Tibial nerve (tissue), 4 donors: ENCODE measurements around the gene MYD88. TPM values are rescaled to one million over a fixed set of nuclear protein-coding genes. Genes with fewer than 3 reads are reported as not detected.

Experiments
- DNase-seq, 2 donors: peaks; one replicate each; pipeline ENCODE4 v3.0.0-alpha.2; 2019; ENCODE audit warnings: low spot score in 2 of 2
- H3K27ac ChIP-seq, 4 donors: fragments of 200-600 bp; sonication (generic) in 3 of 4; one replicate each; pipeline ENCODE4 v1.5.1; 2017 to 2019; ENCODE audit warnings: mild to moderate bottlenecking in 1 of 4
- H3K27me3 ChIP-seq, 2 donors: fragments of 200-600 bp; sonication (generic) in 1 of 2; one replicate each; pipeline versions ENCODE4 v1.5.1 to v1.6.0; 2017 to 2019
- H3K36me3 ChIP-seq, 3 donors: fragments of 200-600 bp; sonication (generic); one replicate each; pipeline ENCODE4 v1.5.1; 2018 to 2019
- H3K4me1 ChIP-seq, 4 donors: fragments of 200-600 bp; sonication (generic) in 3 of 4; one replicate each; pipeline ENCODE4 v1.5.1; 2017 to 2019
- H3K4me3 ChIP-seq, 4 donors: fragments of 200-600 bp; sonication (generic) in 3 of 4; one replicate each; pipeline ENCODE4 v1.5.1; 2017 to 2019; ENCODE audit warnings: mild to moderate bottlenecking in 1 of 4, moderate library complexity in 1 of 4
- H3K9me3 ChIP-seq, 4 donors: fragments of 200-600 bp; sonication (generic) in 3 of 4; one replicate each; pipeline ENCODE4 v1.5.1; 2017 to 2019
- CTCF ChIP-seq, 5 experiments: fragments of 200-600 bp in 3 of 5; fragments of 450-650 bp in 2 of 5; sonication (generic) in 3 of 5; IDR thresholded peaks; one replicate each; pipeline ENCODE4 v1.5.1; 2016 to 2019; ENCODE audit warnings: antibody characterized with exemption in 5 of 5, mild to moderate bottlenecking in 3 of 5, moderate library complexity in 2 of 5
- EP300 ChIP-seq, 2 donors: sonication (generic); formaldehyde crosslinking; IDR thresholded peaks; one replicate each; pipeline ENCODE4 v1.6.1; 2017; ENCODE audit warnings: antibody characterized with exemption in 2 of 2, mild to moderate bottlenecking in 1 of 2
- POLR2A ChIP-seq, 2 donors: fragments of 450-650 bp; IDR thresholded peaks; one replicate each; pipeline ENCODE4 v1.6.1; 2017; ENCODE audit warnings: antibody characterized with exemption in 2 of 2, mild to moderate bottlenecking in 2 of 2, moderate library complexity in 2 of 2
- WGBS, 2 donors: methylation state at CpG; one replicate each; pipeline ENCODE4 v1.1.5; 2018; 5-methylcytosine and 5-hydroxymethylcytosine counted together
- total RNA-seq, 4 donors: library from RNA; depleted of rRNA; stranded (reverse); fragments of >200 nt; gene quantifications; one replicate each; pipeline ENCODE4 v1.1.0, GENCODE V29; 2016

Gene MYD88
- total RNA-seq, 4 donors from 2014 or later: 29.9 to 36.3 (median 34.3) TPM

DNA sequence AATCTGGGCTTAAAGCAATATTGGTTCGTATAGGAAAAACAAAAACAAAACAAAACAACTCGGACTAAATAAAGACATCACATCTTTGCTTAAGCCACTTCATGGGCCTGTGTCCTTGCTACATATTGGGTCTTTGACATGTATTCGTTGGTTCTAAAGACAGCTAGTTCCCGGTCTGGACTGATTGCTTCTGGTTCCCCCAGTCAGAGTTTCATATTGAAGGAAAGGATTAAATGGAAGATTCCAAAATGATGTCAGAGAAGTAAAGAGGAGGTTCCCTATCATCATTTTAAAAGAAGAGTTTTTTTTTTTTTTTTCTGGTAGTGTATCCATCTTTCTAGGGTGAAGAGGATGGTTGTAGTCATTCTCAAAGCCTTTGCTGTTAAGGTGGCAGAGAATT, 29.1 kb downstream of the MYD88 start:
- DNase-seq: no peak
- TF ChIP-seq CTCF (IDR thresholded peaks at IDR 0.05): no peak
- TF ChIP-seq POLR2A (IDR thresholded peaks at IDR 0.05): no peak
- no peak for TF ChIP-seq EP300 (IDR thresholded peaks at IDR 0.05)
- 85 to 88% methylated on average over 4 of the region's 4 CpGs for WGBS, 2 donors
- Histone ChIP-seq H3K9me3 (no peaks in the 10 kb centered on the region), H3K27me3 (no peaks in the 10 kb centered on the region), H3K4me3 (no peak overlapping the region), H3K27ac (no peak overlapping the region), H3K4me1 (peaks cover 0 to 33% (median 5%) of the 10 kb centered on the region in 4 donors), H3K36me3 (no peaks in the 10 kb centered on the region)

GRCh38 chr3:38168151-38169026, 29.9 kb downstream of the MYD88 start:
- no peak for DNase-seq
- Histone ChIP-seq H3K27me3 (no peaks in the 10 kb centered on the region), H3K27ac (peak overlapping the region in 1 of 4 donors; percentile 32), H3K9me3 (no peaks in the 10 kb centered on the region), H3K4me3 (no peak overlapping the region), H3K36me3 (no peaks in the 10 kb centered on the region), H3K4me1 (peaks cover 0 to 39% (median 5%) of the 10 kb centered on the region in 4 donors)
- TF ChIP-seq POLR2A (IDR thresholded peaks at IDR 0.05): no peak
- no peak for TF ChIP-seq CTCF (IDR thresholded peaks at IDR 0.05)
- TF ChIP-seq EP300 (IDR thresholded peaks at IDR 0.05): no peak
- 81 to 83% methylated on average over 4 of the region's 4 CpGs for WGBS, 2 donors

DNA sequence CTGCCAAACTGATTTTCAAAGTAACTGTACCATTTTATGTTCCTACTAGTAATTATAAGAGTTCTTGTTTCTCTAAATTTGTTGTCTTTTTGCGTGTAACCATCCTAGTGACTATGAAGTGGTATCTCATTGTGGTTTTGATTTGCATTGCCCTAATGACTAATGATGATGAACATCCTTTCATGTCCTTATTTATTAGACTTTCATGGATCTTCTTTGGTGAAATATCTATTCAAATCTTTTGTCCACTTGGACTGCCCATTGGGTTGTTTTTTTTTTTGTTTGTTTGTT, 30.5 kb downstream of the MYD88 start:
- no peaks in the 10 kb centered on the region for H3K36me3 ChIP-seq
- no peak overlapping the region for H3K4me3 ChIP-seq
- no peaks in the 10 kb centered on the region for H3K9me3 ChIP-seq
- peak overlapping the region in 1 of 4 donors; percentile 32 for H3K27ac ChIP-seq
- DNase-seq: no peak
- peaks cover 0 to 45% (median 5%) of the 10 kb centered on the region in 4 donors for H3K4me1 ChIP-seq
- H3K27me3 ChIP-seq: no peaks in the 10 kb centered on the region
- WGBS, 2 donors: 38 to 55% methylated on average over 1 of the region's 1 CpG
- TF ChIP-seq CTCF (IDR thresholded peaks at IDR 0.05) (no peak), POLR2A (IDR thresholded peaks at IDR 0.05) (no peak), EP300 (IDR thresholded peaks at IDR 0.05) (no peak)

GRCh38 chr3:38170722-38171121, 32.3 kb downstream of the MYD88 start:
- 87 to 89% methylated on average over 4 of the region's 4 CpGs for WGBS, 2 donors
- no peak for DNase-seq
- H3K27me3 ChIP-seq: no peaks in the 10 kb centered on the region
- H3K27ac ChIP-seq: no peak overlapping the region
- H3K4me3 ChIP-seq: no peak overlapping the region
- peaks cover 0 to 48% (median 5%) of the 10 kb centered on the region in 4 donors for H3K4me1 ChIP-seq
- no peaks in the 10 kb centered on the region for H3K36me3 ChIP-seq
- no peak for TF ChIP-seq CTCF (IDR thresholded peaks at IDR 0.05)
- no peak for TF ChIP-seq POLR2A (IDR thresholded peaks at IDR 0.05)
- no peaks in the 10 kb centered on the region for H3K9me3 ChIP-seq

DNA sequence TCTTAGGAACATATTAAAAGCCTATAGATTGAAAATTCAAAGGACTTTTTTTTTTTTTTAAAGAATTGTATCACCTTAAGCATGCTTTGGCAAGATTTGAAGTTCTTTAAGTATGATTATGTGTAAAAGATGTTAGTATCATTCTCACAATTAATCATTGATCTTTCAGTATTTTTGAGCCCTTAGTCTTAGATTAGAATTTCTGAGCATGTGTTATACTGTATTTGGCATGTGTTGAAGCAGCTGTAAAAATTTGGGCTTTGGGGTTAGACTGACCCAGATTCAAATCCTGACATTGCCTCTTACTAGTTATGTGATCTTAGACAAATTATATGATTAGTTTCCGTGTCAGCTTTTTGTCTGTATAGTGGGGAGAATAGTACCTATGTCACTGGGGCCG, 33.2 kb downstream of the MYD88 start:
- H3K4me3 ChIP-seq: no peak overlapping the region
- no peaks in the 10 kb centered on the region for H3K36me3 ChIP-seq
- 70 to 71% methylated on average over 2 of the region's 2 CpGs for WGBS, 2 donors
- H3K27ac ChIP-seq: no peak overlapping the region
- DNase-seq: no peak
- no peaks in the 10 kb centered on the region for H3K9me3 ChIP-seq
- no peak for TF ChIP-seq EP300 (IDR thresholded peaks at IDR 0.05)
- TF ChIP-seq POLR2A (IDR thresholded peaks at IDR 0.05): no peak
- TF ChIP-seq CTCF (IDR thresholded peaks at IDR 0.05): no peak
- H3K27me3 ChIP-seq: no peaks in the 10 kb centered on the region
- H3K4me1 ChIP-seq: peaks cover 0 to 41% (median 3%) of the 10 kb centered on the region in 4 donors
